C4-2B (cell line): ENCODE results near the gene ARL15.

ENCODE experiments used
- H3K27ac ChIP-seq: fragments of 450-650 bp; 2 replicates; pipeline ENCODE4 v1.5.1; 2017
- ZFX ChIP-seq: fragments of 450-650 bp; IDR thresholded peaks from 2 replicates; pipeline ENCODE4 v1.6.1; 2017
- TF ChIP-seq, protein P1 (sequence below): fragments of 450-650 bp; conservative IDR thresholded peaks from 2 replicates; pipeline ENCODE4 v1.5.1; 2017; ENCODE audit warnings: mild to moderate bottlenecking

Gene ARL15

DNA sequence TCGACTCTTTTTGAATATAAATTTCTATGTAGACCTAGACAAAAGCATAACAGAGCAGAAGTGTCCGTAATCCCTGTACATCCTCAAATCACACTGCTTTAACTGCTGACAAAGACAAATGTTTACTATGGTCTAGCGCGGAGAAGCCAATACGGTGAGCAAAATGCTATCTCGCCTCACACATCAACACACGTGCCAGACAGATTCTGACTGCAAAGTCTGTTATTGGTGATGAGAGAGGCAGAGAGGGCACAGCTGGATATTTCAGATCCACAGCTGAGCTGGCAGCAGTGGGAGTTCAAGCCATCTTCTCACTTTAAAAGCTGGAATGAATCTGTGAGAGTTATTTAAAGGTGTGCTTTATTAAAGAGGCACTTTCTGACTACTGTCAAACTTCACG, 124.3 kb downstream of the ARL15 start:
- no peak for TF ChIP-seq ZFX
- TF ChIP-seq, protein P1, sequence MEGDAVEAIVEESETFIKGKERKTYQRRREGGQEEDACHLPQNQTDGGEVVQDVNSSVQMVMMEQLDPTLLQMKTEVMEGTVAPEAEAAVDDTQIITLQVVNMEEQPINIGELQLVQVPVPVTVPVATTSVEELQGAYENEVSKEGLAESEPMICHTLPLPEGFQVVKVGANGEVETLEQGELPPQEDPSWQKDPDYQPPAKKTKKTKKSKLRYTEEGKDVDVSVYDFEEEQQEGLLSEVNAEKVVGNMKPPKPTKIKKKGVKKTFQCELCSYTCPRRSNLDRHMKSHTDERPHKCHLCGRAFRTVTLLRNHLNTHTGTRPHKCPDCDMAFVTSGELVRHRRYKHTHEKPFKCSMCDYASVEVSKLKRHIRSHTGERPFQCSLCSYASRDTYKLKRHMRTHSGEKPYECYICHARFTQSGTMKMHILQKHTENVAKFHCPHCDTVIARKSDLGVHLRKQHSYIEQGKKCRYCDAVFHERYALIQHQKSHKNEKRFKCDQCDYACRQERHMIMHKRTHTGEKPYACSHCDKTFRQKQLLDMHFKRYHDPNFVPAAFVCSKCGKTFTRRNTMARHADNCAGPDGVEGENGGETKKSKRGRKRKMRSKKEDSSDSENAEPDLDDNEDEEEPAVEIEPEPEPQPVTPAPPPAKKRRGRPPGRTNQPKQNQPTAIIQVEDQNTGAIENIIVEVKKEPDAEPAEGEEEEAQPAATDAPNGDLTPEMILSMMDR: no peak
- no peak overlapping the region for H3K27ac ChIP-seq

DNA sequence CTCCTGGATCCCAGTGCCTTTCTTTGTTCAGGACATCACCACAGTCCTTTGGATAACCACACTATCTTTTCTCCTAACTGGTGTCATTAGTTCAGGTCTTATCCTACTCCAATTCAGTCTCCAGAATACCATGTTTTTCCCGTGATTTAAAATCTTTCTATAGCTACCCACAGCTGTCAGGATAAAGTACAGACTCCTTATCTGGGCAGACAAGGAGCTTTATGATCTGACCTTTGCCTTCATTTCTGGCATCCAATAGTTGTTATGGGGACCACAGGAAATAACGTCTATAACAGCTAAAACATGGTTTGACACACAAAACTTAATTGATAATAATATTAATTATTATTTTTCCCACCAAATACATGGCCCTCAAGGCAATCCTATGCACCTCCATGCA, 125.6 kb downstream of the ARL15 start:
- TF ChIP-seq, protein P1: no peak
- no peak for TF ChIP-seq ZFX
- no peak overlapping the region for H3K27ac ChIP-seq

DNA sequence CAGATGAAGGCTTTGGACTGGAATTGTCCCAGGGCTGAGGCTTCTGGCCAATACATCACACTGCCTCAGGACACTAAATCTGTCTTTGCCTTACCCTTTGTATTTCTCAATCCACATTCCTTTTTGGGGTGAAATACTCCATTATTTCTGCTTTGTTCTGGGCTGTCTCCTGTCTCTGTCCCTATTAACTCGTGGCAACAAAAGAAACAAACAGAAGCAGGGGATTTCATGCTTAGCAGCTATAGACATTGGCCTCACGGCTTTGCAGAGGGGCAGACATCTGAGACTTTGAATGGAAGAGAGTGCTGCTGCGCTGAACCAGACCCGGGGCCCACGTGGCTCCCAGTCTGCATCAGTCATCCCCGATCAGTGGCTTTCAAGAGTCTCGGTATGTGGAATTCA, 129.7 kb downstream of the ARL15 start:
- TF ChIP-seq ZFX: no peak
- TF ChIP-seq, protein P1: no peak
- no peak overlapping the region for H3K27ac ChIP-seq

DNA sequence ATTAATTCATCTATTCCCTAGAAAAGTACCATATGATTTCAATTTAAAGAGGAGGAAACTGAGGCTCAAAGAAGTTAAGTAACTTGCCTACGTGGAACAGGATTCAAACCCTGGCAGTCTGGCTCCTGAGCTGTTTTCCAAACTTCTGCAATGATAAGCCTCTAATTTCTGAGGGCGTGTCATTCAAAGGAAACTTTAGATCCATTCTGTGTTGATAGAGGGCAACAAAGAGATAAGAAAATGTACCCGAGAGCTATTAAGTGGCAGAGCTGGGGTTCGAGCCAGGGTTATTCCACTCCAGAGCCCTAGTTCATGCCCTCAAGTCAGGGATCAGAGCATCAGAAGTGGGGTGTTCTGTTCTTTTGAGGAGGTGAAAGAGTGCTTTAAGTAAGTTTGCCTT, 131.4 kb downstream of the ARL15 start:
- TF ChIP-seq, protein P1: no peak
- TF ChIP-seq ZFX: no peak
- no peak overlapping the region for H3K27ac ChIP-seq

DNA sequence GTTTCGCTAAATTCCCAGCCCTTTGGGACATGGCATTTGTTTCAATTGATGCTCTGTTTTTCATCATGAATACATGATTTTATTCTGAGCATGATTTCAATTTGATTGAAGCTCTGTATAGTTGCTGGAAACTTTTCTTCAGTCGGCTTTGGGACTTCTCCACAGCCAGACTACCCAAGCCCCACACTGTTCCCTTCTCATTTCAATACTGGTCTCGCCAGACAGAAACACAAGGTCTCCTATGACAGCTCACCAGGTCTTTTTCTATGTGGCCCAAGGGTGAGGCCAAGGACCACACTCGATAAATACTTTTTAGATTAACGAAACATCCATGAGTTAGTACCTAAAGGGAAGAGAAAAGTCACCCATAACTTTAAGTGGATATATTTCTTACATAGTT, 132.2 kb downstream of the ARL15 start:
- no peak overlapping the region for H3K27ac ChIP-seq
- TF ChIP-seq, protein P1: no peak
- TF ChIP-seq ZFX: no peak

DNA sequence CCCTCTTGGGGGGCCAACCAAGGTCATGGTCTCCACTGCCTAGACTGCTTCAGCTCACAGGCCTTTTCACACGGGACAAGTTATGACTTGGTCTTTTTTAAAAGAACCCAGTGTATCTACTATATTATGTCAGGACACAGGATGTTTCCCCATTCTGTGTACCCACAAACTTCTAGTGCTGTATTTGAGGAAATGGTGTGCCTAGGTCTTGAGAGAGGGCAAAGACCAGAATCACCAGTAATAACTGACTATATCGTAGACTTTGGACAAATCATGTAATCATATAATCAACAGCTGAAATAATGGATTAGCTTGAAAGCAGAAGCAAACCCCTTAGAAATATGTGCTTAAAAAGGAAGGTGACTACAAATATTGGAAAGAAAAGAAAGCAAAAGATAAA, 133.3 kb downstream of the ARL15 start:
- TF ChIP-seq ZFX: no peak
- TF ChIP-seq, protein P1: no peak
- no peak overlapping the region for H3K27ac ChIP-seq

DNA sequence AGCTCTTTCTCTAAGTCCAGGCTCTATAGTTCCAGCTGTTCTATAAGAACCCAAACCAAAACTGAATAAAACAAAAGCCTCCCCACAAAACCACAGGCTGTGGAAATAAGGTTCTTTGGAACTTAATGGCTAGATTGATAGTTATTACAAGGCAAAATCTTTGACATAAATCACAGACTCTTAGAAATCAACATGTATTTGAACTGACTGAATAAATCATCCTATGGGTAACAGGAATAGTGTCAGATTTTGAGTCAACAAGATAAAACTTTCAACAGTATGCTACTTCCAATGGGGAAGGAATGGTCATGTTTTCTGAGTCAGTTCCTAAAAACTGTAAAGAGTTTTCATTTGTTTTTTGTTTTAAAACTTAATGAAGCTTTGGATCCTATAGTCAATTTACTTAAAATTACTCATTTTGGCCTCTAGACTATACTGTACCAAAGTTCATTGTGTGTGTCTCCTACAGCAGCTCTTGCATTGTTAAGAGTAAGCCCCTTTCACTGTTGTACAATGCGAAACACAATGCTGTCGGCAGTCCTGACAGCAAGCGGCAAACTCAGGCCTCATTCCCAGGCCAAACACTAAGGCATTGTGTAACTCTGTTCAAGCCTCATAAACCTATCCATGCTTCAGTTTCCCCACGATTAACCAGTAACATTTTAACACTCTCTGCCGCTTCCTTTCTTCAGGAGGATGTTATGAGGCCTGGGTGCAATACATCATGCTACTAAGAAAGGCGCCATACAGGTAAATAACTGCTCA, 134.1 kb downstream of the ARL15 start:
- TF ChIP-seq, protein P1: no peak
- no peak for TF ChIP-seq ZFX
- no peak overlapping the region for H3K27ac ChIP-seq
